WTC11 (cell line): ENCODE measurements around the gene SSR2. TPM values are rescaled to one million over a fixed set of nuclear protein-coding genes. Genes with fewer than 3 reads are reported as not detected.

ENCODE experiments used
- ATAC-seq: fragments of 200-7000 bp; cut with Tn5 transposase; 2 replicates; pipeline ENCODE4 v1.10.0; 2021; ENCODE audit warnings: mild to moderate bottlenecking, moderate library complexity
- CTCF ChIA-PET: fragments of 300-600 bp; sonication (Branson Sonifier 250); formaldehyde crosslinking; loops from one replicate; lab custom pipeline; 2021; ENCODE audit warnings: antibody characterized with exemption; lab: Charles Lee
- POLR2A ChIA-PET: fragments of 350-600 bp; sonication (Branson Sonifier 250); formaldehyde crosslinking; loops from one replicate; lab custom pipeline; 2021; ENCODE audit warnings: antibody characterized with exemption; lab: Charles Lee
- DNase-seq: peaks from one replicate; pipeline ENCODE4 v3.0.0; 2021; ENCODE audit warnings: low spot score
- H3K27ac Mint-ChIP-seq: 2 replicates; pipeline ENCODE4 v1.8.0; 2021; ENCODE audit warnings: mixed read lengths
- H3K27me3 Mint-ChIP-seq: 2 replicates; pipeline ENCODE4 v1.8.0; 2021; ENCODE audit warnings: low read depth, mild to moderate bottlenecking, moderate library complexity, mixed read lengths
- H3K36me3 Mint-ChIP-seq: 2 replicates; pipeline ENCODE4 v1.8.0; 2021; ENCODE audit warnings: mixed read lengths
- H3K4me1 Mint-ChIP-seq: 2 replicates; pipeline ENCODE4 v1.8.0; 2022; ENCODE audit warnings: mixed read lengths
- H3K4me3 Mint-ChIP-seq: 2 replicates; pipeline ENCODE4 v1.8.0; 2021; ENCODE audit warnings: mild to moderate bottlenecking, moderate library complexity, mixed read lengths
- H3K9me3 Mint-ChIP-seq: 2 replicates; pipeline ENCODE4 v1.8.0; 2021; ENCODE audit warnings: mixed read lengths
- FOXP1 ChIP-seq: sonication (generic); formaldehyde crosslinking; IDR thresholded peaks from 2 replicates; pipeline ENCODE4 v1.8.0; 2022; ENCODE audit warnings: missing genetic modification reagents, mild to moderate bottlenecking, moderate library complexity, borderline replicate concordance
- GTF2I ChIP-seq: fragments of 250-450 bp; sonication (Bioruptor Pico); conservative IDR thresholded peaks from 2 replicates; pipeline ENCODE4 v1.4.0; 2021; ENCODE audit warnings: mild to moderate bottlenecking
- NFE2L1 ChIP-seq: sonication (generic); formaldehyde crosslinking; IDR thresholded peaks from 2 replicates; pipeline ENCODE4 v1.8.1; 2023; ENCODE audit warnings: missing genetic modification reagents
- NR3C1 ChIP-seq: sonication (generic); formaldehyde crosslinking; conservative IDR thresholded peaks from 2 replicates; pipeline ENCODE4 v1.8.1; 2023; ENCODE audit warnings: low read depth, mild to moderate bottlenecking, missing genetic modification reagents
- TEAD1 ChIP-seq: sonication (generic); formaldehyde crosslinking; IDR thresholded peaks from 2 replicates; pipeline ENCODE4 v1.8.0; 2022; ENCODE audit warnings: mild to moderate bottlenecking, missing genetic modification reagents
- TEAD4 ChIP-seq: sonication (generic); formaldehyde crosslinking; IDR thresholded peaks from 2 replicates; pipeline ENCODE4 v1.8.0; 2022; ENCODE audit warnings: mild to moderate bottlenecking, missing genetic modification reagents
- ZNF219 ChIP-seq: sonication (generic); formaldehyde crosslinking; IDR thresholded peaks from 2 replicates; pipeline ENCODE4 v1.8.0; 2023; ENCODE audit warnings: missing genetic modification reagents, mild to moderate bottlenecking, borderline replicate concordance
- ZNF416 ChIP-seq: fragments of 250-450 bp; sonication (Bioruptor Pico); IDR thresholded peaks from 2 replicates; pipeline ENCODE4 v1.9.0; 2021; ENCODE audit warnings: mild to moderate bottlenecking, inconsistent platforms
- total RNA-seq: library from RNA; stranded (reverse); gene quantifications from 3 replicates; pipeline ENCODE4 v1.2.3, GENCODE V29; 2021
- TF ChIP-seq, protein P1 (sequence below): sonication (generic); formaldehyde crosslinking; IDR thresholded peaks from 2 replicates; pipeline ENCODE4 v1.8.1; 2022; ENCODE audit warnings: missing genetic modification reagents, borderline replicate concordance
- TF ChIP-seq, protein P2 (sequence below): sonication (generic); formaldehyde crosslinking; conservative IDR thresholded peaks from 2 replicates; pipeline ENCODE4 v1.8.1; 2022; ENCODE audit warnings: mild to moderate bottlenecking, missing genetic modification reagents
- TF ChIP-seq, protein P3 (sequence below): fragments of 250-450 bp; sonication (Bioruptor Pico); IDR thresholded peaks from 2 replicates; pipeline ENCODE4 v1.9.0; 2021; ENCODE audit warnings: mild to moderate bottlenecking
- TF ChIP-seq, protein P4 (sequence below): sonication (generic); formaldehyde crosslinking; IDR thresholded peaks from 2 replicates; pipeline ENCODE4 v1.8.0; 2022; ENCODE audit warnings: mild to moderate bottlenecking, missing genetic modification reagents
- TF ChIP-seq, protein P5 (sequence below): fragments of 250-450 bp; sonication (Bioruptor Pico); IDR thresholded peaks from 2 replicates; pipeline ENCODE4 v2.1.2; 2022; ENCODE audit warnings: mild to moderate bottlenecking, moderate library complexity
- TF ChIP-seq, protein P6 (sequence below): sonication (generic); formaldehyde crosslinking; IDR thresholded peaks from 2 replicates; pipeline ENCODE4 v1.8.1; 2023; ENCODE audit warnings: mild to moderate bottlenecking, missing genetic modification reagents
- TF ChIP-seq, protein P7 (sequence below): sonication (generic); formaldehyde crosslinking; conservative IDR thresholded peaks from 2 replicates; pipeline ENCODE4 v1.8.1; 2023; ENCODE audit warnings: mild to moderate bottlenecking, low read depth, missing genetic modification reagents, moderate library complexity

Gene SSR2
- total RNA-seq, 1 experiment from 2014 or later, result 175 TPM

DNA sequence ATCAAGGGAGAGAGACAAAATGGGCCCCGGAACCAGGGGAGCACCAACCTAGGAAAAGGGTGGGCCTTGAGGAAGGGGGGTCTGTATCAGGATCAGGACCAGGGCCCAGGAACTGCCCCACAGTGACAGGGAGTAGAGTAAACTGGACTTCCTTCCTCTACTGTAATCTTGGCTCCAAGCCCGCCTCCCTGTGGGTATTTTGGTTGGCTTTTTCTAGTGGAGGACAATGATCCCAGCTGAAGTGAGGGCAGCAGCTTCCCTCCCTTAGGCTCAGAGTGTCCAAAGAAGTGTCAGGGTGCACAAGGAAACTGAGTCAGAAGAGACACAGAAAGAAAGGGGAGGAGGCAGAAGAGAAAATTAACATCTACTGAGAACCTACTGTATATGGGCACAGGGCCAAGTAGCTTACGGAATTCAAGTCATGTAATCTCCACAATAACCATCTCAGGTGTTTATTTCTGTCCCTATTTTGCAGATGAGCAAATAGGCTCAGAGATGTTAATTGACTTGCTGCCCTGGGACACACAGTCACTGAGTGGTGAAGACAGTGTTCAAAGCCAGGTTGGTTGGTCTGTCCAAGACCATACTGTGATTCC lies 28.0 kb upstream of the SSR2 start:
- ChIA-PET CTCF (interaction anchor here (1.0 to 7.0 kb wide), 3 partner anchors 18 to 111 kb away, joined by 3 to 52 read pairs (median 3); no protein-coding TSS in a partner anchor), POLR2A (interaction anchor here (0.6 kb wide), 1 partner anchor 10 kb away, joined by 4 read pairs; no protein-coding TSS in a partner anchor)
- TF ChIP-seq ZNF416 (CRISPR knock-in tag) (no peak), GTF2I (no peak), NR3C1 (no peak), ZNF219 (no peak), FOXP1 (no peak), NFE2L1 (CRISPR knock-in tag) (no peak), TEAD4 (no peak), TEAD1 (CRISPR knock-in tag) (no peak)
- TF ChIP-seq, protein P1, sequence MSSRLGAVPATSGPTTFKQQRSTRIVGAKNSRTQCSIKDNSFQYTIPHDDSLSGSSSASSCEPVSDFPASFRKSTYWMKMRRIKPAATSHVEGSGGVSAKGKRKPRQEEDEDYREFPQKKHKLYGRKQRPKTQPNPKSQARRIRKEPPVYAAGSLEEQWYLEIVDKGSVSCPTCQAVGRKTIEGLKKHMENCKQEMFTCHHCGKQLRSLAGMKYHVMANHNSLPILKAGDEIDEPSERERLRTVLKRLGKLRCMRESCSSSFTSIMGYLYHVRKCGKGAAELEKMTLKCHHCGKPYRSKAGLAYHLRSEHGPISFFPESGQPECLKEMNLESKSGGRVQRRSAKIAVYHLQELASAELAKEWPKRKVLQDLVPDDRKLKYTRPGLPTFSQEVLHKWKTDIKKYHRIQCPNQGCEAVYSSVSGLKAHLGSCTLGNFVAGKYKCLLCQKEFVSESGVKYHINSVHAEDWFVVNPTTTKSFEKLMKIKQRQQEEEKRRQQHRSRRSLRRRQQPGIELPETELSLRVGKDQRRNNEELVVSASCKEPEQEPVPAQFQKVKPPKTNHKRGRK (CRISPR knock-in tag), result no peak
- TF ChIP-seq, protein P2, sequence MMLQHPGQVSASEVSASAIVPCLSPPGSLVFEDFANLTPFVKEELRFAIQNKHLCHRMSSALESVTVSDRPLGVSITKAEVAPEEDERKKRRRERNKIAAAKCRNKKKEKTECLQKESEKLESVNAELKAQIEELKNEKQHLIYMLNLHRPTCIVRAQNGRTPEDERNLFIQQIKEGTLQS (CRISPR knock-in tag), result no peak
- TF ChIP-seq, protein P3, sequence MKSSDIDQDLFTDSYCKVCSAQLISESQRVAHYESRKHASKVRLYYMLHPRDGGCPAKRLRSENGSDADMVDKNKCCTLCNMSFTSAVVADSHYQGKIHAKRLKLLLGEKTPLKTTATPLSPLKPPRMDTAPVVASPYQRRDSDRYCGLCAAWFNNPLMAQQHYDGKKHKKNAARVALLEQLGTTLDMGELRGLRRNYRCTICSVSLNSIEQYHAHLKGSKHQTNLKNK (CRISPR knock-in tag), result no peak
- TF ChIP-seq, protein P4, sequence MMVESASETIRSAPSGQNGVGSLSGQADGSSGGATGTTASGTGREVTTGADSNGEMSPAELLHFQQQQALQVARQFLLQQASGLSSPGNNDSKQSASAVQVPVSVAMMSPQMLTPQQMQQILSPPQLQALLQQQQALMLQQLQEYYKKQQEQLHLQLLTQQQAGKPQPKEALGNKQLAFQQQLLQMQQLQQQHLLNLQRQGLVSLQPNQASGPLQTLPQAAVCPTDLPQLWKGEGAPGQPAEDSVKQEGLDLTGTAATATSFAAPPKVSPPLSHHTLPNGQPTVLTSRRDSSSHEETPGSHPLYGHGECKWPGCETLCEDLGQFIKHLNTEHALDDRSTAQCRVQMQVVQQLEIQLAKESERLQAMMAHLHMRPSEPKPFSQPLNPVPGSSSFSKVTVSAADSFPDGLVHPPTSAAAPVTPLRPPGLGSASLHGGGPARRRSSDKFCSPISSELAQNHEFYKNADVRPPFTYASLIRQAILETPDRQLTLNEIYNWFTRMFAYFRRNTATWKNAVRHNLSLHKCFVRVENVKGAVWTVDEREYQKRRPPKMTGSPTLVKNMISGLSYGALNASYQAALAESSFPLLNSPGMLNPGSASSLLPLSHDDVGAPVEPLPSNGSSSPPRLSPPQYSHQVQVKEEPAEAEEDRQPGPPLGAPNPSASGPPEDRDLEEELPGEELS (CRISPR knock-in tag), result no peak
- TF ChIP-seq, protein P5, sequence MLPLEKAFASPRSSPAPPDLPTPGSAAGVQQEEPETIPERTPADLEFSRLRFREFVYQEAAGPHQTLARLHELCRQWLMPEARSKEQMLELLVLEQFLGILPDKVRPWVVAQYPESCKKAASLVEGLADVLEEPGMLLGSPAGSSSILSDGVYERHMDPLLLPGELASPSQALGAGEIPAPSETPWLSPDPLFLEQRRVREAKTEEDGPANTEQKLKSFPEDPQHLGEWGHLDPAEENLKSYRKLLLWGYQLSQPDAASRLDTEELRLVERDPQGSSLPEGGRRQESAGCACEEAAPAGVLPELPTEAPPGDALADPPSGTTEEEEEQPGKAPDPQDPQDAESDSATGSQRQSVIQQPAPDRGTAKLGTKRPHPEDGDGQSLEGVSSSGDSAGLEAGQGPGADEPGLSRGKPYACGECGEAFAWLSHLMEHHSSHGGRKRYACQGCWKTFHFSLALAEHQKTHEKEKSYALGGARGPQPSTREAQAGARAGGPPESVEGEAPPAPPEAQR (CRISPR knock-in tag), result no peak
- TF ChIP-seq, protein P6, sequence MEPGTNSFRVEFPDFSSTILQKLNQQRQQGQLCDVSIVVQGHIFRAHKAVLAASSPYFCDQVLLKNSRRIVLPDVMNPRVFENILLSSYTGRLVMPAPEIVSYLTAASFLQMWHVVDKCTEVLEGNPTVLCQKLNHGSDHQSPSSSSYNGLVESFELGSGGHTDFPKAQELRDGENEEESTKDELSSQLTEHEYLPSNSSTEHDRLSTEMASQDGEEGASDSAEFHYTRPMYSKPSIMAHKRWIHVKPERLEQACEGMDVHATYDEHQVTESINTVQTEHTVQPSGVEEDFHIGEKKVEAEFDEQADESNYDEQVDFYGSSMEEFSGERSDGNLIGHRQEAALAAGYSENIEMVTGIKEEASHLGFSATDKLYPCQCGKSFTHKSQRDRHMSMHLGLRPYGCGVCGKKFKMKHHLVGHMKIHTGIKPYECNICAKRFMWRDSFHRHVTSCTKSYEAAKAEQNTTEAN (CRISPR knock-in tag), result no peak
- TF ChIP-seq, protein P7, sequence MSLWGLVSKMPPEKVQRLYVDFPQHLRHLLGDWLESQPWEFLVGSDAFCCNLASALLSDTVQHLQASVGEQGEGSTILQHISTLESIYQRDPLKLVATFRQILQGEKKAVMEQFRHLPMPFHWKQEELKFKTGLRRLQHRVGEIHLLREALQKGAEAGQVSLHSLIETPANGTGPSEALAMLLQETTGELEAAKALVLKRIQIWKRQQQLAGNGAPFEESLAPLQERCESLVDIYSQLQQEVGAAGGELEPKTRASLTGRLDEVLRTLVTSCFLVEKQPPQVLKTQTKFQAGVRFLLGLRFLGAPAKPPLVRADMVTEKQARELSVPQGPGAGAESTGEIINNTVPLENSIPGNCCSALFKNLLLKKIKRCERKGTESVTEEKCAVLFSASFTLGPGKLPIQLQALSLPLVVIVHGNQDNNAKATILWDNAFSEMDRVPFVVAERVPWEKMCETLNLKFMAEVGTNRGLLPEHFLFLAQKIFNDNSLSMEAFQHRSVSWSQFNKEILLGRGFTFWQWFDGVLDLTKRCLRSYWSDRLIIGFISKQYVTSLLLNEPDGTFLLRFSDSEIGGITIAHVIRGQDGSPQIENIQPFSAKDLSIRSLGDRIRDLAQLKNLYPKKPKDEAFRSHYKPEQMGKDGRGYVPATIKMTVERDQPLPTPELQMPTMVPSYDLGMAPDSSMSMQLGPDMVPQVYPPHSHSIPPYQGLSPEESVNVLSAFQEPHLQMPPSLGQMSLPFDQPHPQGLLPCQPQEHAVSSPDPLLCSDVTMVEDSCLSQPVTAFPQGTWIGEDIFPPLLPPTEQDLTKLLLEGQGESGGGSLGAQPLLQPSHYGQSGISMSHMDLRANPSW (CRISPR knock-in tag), result no peak
- H3K36me3 Mint-ChIP-seq, result peaks cover 21% of the 10 kb centered on the region
- H3K27ac Mint-ChIP-seq, result peak overlapping the region; percentile 15; the same call in 1 of the 2 replicates
- DNase-seq (no peak), ATAC-seq (no peak)
- no peaks in the 10 kb centered on the region for H3K9me3 Mint-ChIP-seq
- no peak overlapping the region for H3K4me3 Mint-ChIP-seq
- H3K4me1 Mint-ChIP-seq, result peaks cover 6% of the 10 kb centered on the region; the same call in 1 of the 2 replicates
- H3K27me3 Mint-ChIP-seq, result no peaks in the 10 kb centered on the region
